ENCODE data around the gene SUCO. TPM values are rescaled to one million over a fixed set of nuclear protein-coding genes. Genes with fewer than 3 reads are reported as not detected.
"Not testable (repeated sequence)": the region's sequence is repeated elsewhere in the genome, so short reads cannot be mapped to it uniquely, and the experiment has no call there.

The SUCO gene
- total RNA-seq, 2 experiments from 2014 or later, result 22.1 to 23.8 TPM

- Mint-ChIP-seq H3K27ac (no peak overlapping the region), H3K4me3 (no peak overlapping the region), H3K36me3 (ENCODE audit: low read depth) (peaks cover 65% of the 10 kb centered on the region), H3K9me3 (ENCODE audit: low read depth) (no peaks in the 10 kb centered on the region), H3K4me1 (peaks cover 30% of the 10 kb centered on the region), H3K27me3 (no peaks in the 10 kb centered on the region)
- CTCF ChIA-PET, result interaction anchor here (1.1 to 2.4 kb wide), 5 partner anchors 20 to 305 kb away, joined by 3 to 9 read pairs (median 3); no protein-coding TSS in a partner anchor
- POLR2A ChIA-PET, result interaction anchor here (0.6 kb wide), 1 partner anchor 10 kb away, joined by 3 read pairs; no protein-coding TSS in a partner anchor
- intact Hi-C loops (cut with DNase I, micrococcal nuclease), result loop anchor here (1.0 to 5.0 kb wide), 8 partner anchors 49 to 249 kb away; partner anchors contain the start of gene SUCO (in 2 of the 2)
- DNase-seq (no peak), ATAC-seq (no peak)
Measured at GRCh38 chr1:172589553-172589952, 56.6 kb downstream of the SUCO start.

- H3K27me3 Mint-ChIP-seq; DNase-seq; H3K4me3 Mint-ChIP-seq; H3K9me3 Mint-ChIP-seq (ENCODE audit: low read depth); H3K27ac Mint-ChIP-seq; intact Hi-C loops (cut with DNase I, micrococcal nuclease); ATAC-seq; POLR2A ChIA-PET: not testable (repeated sequence)
- Mint-ChIP-seq H3K36me3 (ENCODE audit: low read depth) (peaks cover 83% of the 10 kb centered on the region), H3K4me1 (peaks cover 32% of the 10 kb centered on the region)
- CTCF ChIA-PET, result interaction anchor here (0.9 to 1.0 kb wide), 2 partner anchors 136 to 141 kb away, joined by 3 read pairs; no protein-coding TSS in a partner anchor
Measured at GRCh38 chr1:172591429-172591828, 58.5 kb downstream of the SUCO start.

GRCh38 chr1:172595066-172595465 is 62.1 kb downstream of the SUCO start:
- H3K4me3 Mint-ChIP-seq; H3K27ac Mint-ChIP-seq; POLR2A ChIA-PET; H3K9me3 Mint-ChIP-seq (ENCODE audit: low read depth); DNase-seq; ATAC-seq; H3K27me3 Mint-ChIP-seq; intact Hi-C loops (cut with DNase I, micrococcal nuclease): not testable (repeated sequence)
- Mint-ChIP-seq H3K4me1 (peaks cover 12% of the 10 kb centered on the region), H3K36me3 (ENCODE audit: low read depth) (peaks cover 82% of the 10 kb centered on the region)
- CTCF ChIA-PET, result interaction anchor here (1.0 to 1.6 kb wide), 3 partner anchors 8 to 14 kb away, joined by 3 to 5 read pairs (median 4); no protein-coding TSS in a partner anchor

GRCh38 chr1:172596782-172597181 is 63.8 kb downstream of the SUCO start:
- DNase-seq; H3K4me1 Mint-ChIP-seq; H3K4me3 Mint-ChIP-seq; H3K27me3 Mint-ChIP-seq; POLR2A ChIA-PET; ATAC-seq; H3K27ac Mint-ChIP-seq; intact Hi-C loops (cut with DNase I, micrococcal nuclease); H3K9me3 Mint-ChIP-seq (ENCODE audit: low read depth): not testable (repeated sequence)
- CTCF ChIA-PET, result interaction anchor here (1.6 to 1.8 kb wide), 2 partner anchors 13 to 123 kb away, joined by 5 read pairs; no protein-coding TSS in a partner anchor
- H3K36me3 Mint-ChIP-seq (ENCODE audit: low read depth), result peaks cover 71% of the 10 kb centered on the region

- Mint-ChIP-seq H3K4me1 (peaks cover 8% of the 10 kb centered on the region), H3K27me3 (no peaks in the 10 kb centered on the region), H3K27ac (no peak overlapping the region), H3K9me3 (ENCODE audit: low read depth) (no peaks in the 10 kb centered on the region), H3K36me3 (ENCODE audit: low read depth) (peaks cover 46% of the 10 kb centered on the region), H3K4me3 (no peak overlapping the region)
- intact Hi-C loops (cut with DNase I, micrococcal nuclease), result no loop called here
- ChIA-PET CTCF (no interaction called here), POLR2A (no interaction called here)
- ATAC-seq (no peak), DNase-seq (no peak)
Measured at GRCh38 chr1:172599912-172600311, 67.0 kb downstream of the SUCO start.

- no peak for ATAC-seq
- no peak overlapping the region for H3K4me3 Mint-ChIP-seq
- no peaks in the 10 kb centered on the region for H3K27me3 Mint-ChIP-seq
- ChIA-PET CTCF (no interaction called here), POLR2A (no interaction called here)
- intact Hi-C loops (cut with DNase I, micrococcal nuclease), result no loop called here
- peaks cover 39% of the 10 kb centered on the region for H3K36me3 Mint-ChIP-seq (ENCODE audit: low read depth)
- no peaks in the 10 kb centered on the region for H3K9me3 Mint-ChIP-seq (ENCODE audit: low read depth)
- H3K27ac Mint-ChIP-seq, result no peak overlapping the region
- no peak for DNase-seq
- peaks cover 7% of the 10 kb centered on the region for H3K4me1 Mint-ChIP-seq
Measured at GRCh38 chr1:172600615-172601014, 67.7 kb downstream of the SUCO start.

GRCh38 chr1:172601046-172601630 is 68.2 kb downstream of the SUCO start:
- POLR2A ChIA-PET, result no interaction called here
- peaks cover 6% of the 10 kb centered on the region for H3K4me1 Mint-ChIP-seq
- intact Hi-C loops (cut with DNase I, micrococcal nuclease), result no loop called here
- H3K27me3 Mint-ChIP-seq, result no peaks in the 10 kb centered on the region
- no peak overlapping the region for H3K4me3 Mint-ChIP-seq
- no peak overlapping the region for H3K27ac Mint-ChIP-seq
- DNase-seq (no peak), ATAC-seq (no peak)
- CTCF ChIA-PET, result no interaction called here
- H3K9me3 Mint-ChIP-seq (ENCODE audit: low read depth), result no peaks in the 10 kb centered on the region
- H3K36me3 Mint-ChIP-seq (ENCODE audit: low read depth), result peaks cover 34% of the 10 kb centered on the region

- Mint-ChIP-seq H3K36me3 (ENCODE audit: low read depth) (peaks cover 19% of the 10 kb centered on the region), H3K27me3 (no peaks in the 10 kb centered on the region), H3K4me1 (peaks cover 10% of the 10 kb centered on the region), H3K4me3 (no peak overlapping the region), H3K27ac (no peak overlapping the region), H3K9me3 (ENCODE audit: low read depth) (no peaks in the 10 kb centered on the region)
- DNase-seq, result no peak
- no peak for ATAC-seq
- ChIA-PET CTCF (interaction anchor here (1.0 to 1.2 kb wide), 5 partner anchors 117 to 140 kb away, joined by 3 to 4 read pairs (median 3); no protein-coding TSS in a partner anchor), POLR2A (interaction anchor here (0.6 kb wide), 1 partner anchor 115 kb away, joined by 3 read pairs; no protein-coding TSS in a partner anchor)
- intact Hi-C loops (cut with DNase I, micrococcal nuclease), result no loop called here
Measured at GRCh38 chr1:172602706-172603105, 69.8 kb downstream of the SUCO start.

- intact Hi-C loops (cut with DNase I, micrococcal nuclease), result no loop called here
- H3K27me3 Mint-ChIP-seq, result no peaks in the 10 kb centered on the region
- ChIA-PET CTCF (interaction anchor here (1.0 to 1.1 kb wide), 2 partner anchors 118 to 124 kb away, joined by 3 read pairs; no protein-coding TSS in a partner anchor), POLR2A (no interaction called here)
- peaks cover 12% of the 10 kb centered on the region for H3K36me3 Mint-ChIP-seq (ENCODE audit: low read depth)
- DNase-seq, result no peak
- no peak overlapping the region for H3K27ac Mint-ChIP-seq
- peaks cover 10% of the 10 kb centered on the region for H3K4me1 Mint-ChIP-seq
- H3K4me3 Mint-ChIP-seq, result no peak overlapping the region
- H3K9me3 Mint-ChIP-seq (ENCODE audit: low read depth), result no peaks in the 10 kb centered on the region
- no peak for ATAC-seq
Measured at GRCh38 chr1:172603816-172604215, 70.9 kb downstream of the SUCO start.

GRCh38 chr1:172605641-172606040 is 72.7 kb downstream of the SUCO start:
- DNase-seq, result no peak
- ChIA-PET CTCF (no interaction called here), POLR2A (no interaction called here)
- Mint-ChIP-seq H3K9me3 (ENCODE audit: low read depth) (no peaks in the 10 kb centered on the region), H3K27me3 (no peaks in the 10 kb centered on the region), H3K4me3 (no peak overlapping the region), H3K27ac (no peak overlapping the region), H3K36me3 (ENCODE audit: low read depth) (peaks cover 24% of the 10 kb centered on the region), H3K4me1 (peaks cover 12% of the 10 kb centered on the region)
- intact Hi-C loops (cut with DNase I, micrococcal nuclease), result no loop called here
- no peak for ATAC-seq

- CTCF ChIA-PET, result interaction anchor here (1.2 to 6.1 kb wide), 3 partner anchors 11 to 134 kb away, joined by 3 to 196 read pairs (median 3); no protein-coding TSS in a partner anchor
- Mint-ChIP-seq H3K36me3 (ENCODE audit: low read depth) (peaks cover 26% of the 10 kb centered on the region), H3K4me1 (peaks cover 12% of the 10 kb centered on the region), H3K27ac (no peak overlapping the region), H3K4me3 (no peak overlapping the region), H3K27me3 (no peaks in the 10 kb centered on the region), H3K9me3 (ENCODE audit: low read depth) (no peaks in the 10 kb centered on the region)
- no peak for ATAC-seq
- POLR2A ChIA-PET, result interaction anchor here (0.7 kb wide), 1 partner anchor 16 kb away, joined by 3 read pairs; no protein-coding TSS in a partner anchor
- intact Hi-C loops (cut with DNase I, micrococcal nuclease), result no loop called here
- no peak for DNase-seq
Measured at GRCh38 chr1:172607145-172607544, 74.2 kb downstream of the SUCO start.

GRCh38 chr1:172608098-172608601 is 75.2 kb downstream of the SUCO start:
- ChIA-PET CTCF (interaction anchor here (0.6 to 6.1 kb wide), 7 partner anchors 10 to 137 kb away, joined by 3 to 196 read pairs (median 3); no protein-coding TSS in a partner anchor), POLR2A (no interaction called here)
- DNase-seq, result no peak
- no peak for ATAC-seq
- no peaks in the 10 kb centered on the region for H3K27me3 Mint-ChIP-seq
- H3K9me3 Mint-ChIP-seq (ENCODE audit: low read depth), result no peaks in the 10 kb centered on the region
- H3K27ac Mint-ChIP-seq, result no peak overlapping the region
- H3K36me3 Mint-ChIP-seq (ENCODE audit: low read depth), result peaks cover 25% of the 10 kb centered on the region
- H3K4me1 Mint-ChIP-seq, result peaks cover 12% of the 10 kb centered on the region
- intact Hi-C loops (cut with DNase I, micrococcal nuclease), result no loop called here
- no peak overlapping the region for H3K4me3 Mint-ChIP-seq
